HG02970 (cell line): Measurements from ENCODE around the gene PPP1R8.
"Not testable (repeated sequence)": the region's sequence is repeated elsewhere in the genome, so short reads cannot be mapped to it uniquely, and the experiment has no call there.

Source experiments
- ATAC-seq: cut with Tn5 transposase; IDR thresholded peaks from one replicate; pipeline ENCODE4 v1.9.1; 2021; ENCODE audit warnings: mild to moderate bottlenecking, moderate library complexity, moderate number of reproducible peaks; ENCODE audit not compliant: unreplicated experiment, low FRiP score

PPP1R8 gene

DNA sequence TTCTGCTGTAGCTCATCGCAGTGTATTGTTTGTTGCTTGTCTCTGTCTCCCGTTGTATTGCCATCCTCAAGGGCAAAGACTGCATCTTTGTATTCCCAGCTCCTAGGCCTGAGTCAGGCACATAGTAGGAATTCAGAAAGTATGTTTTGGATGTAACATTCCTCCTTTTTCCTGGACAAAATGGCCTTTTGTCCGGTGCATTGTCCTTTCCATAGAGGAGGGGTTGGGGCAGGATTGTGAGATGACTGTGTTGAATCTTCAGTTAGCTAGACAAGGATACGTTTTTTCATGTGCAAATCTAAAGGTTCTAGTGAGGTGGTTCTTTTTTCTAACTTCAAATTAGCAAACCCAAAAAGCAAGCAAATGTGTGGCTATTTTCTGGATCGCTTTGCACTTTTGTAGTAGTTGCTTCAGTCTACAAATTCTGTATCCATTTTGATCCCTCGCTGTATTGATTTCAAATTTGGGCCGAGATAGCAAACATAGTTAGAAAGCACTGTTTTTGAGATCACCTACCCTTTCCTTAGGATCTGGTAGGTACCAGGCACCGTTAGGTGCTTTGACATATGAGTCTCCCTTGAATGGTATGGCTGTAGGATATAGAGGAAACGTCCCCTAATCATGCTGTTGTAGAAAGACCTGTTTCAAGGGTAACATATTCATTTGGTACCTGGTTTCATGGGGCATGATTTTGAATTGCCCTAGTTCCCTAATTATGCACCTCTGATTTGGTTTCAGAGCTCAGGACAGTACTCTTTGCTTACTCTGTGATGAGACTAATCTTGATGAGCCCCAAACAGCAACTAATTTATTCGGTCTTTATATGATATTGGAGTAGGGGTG is 1.2 kb downstream of the PPP1R8 start:
- no peak for ATAC-seq

DNA sequence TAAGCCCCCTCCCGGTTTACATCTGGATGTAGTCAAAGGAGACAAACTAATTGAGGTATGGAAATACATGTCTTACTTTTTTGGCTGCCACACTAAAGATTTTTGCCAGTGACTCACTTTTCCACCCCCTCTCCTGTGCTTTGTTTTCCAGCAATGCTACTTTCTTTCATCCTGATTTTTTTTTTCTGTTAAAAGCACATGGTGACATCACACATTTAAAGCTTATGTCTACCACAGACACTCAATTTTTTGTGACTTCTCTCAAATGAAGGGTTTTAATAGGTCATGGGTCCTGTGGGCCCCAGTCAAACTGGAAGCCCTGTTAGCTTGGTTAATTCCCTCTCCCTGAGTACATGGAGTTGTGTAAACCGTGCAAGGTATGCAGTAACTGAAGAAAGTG is 2.2 kb downstream of the PPP1R8 start:
- no peak for ATAC-seq

DNA sequence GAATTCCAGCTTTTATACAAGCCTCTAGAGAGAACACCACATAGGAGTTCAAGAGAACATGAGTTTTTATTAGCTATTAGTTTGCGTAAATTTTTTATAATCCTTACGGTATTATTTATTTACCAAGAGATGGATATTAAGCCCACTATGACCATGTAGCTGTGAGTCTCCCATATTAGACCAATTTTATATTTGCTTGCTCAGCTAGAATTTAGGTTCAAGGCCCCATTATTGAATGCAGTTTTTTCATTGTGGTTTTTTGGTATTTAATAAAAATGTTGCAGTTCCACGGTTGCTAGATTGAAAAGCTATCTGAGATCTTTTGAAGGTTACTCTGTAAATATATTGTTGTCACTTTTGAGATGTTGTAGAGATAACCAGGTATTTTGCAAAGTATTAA is 2.9 kb downstream of the PPP1R8 start:
- no peak for ATAC-seq

DNA sequence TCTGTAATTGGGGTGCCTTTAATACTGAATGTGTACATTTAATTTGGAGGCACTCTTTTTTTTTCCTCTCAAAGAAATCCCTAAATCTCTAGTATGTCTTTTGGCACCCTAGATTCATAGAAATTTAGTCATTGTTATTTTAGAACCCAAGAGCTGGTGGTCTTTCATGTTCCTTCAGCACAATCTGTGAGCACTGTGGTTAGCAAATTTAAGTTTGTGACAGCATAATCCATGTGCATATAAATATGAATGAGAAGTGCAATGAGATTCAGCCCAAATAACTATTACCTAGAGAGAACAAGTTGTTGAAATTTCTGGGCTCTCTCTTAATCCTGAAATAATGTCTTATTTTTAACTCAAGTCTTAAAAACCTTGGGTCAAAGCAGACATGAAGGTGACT is 4.5 kb downstream of the PPP1R8 start:
- no peak for ATAC-seq

GRCh38 chr1:27835501-27835900 is 4.9 kb downstream of the PPP1R8 start:
- ATAC-seq = no peak

DNA sequence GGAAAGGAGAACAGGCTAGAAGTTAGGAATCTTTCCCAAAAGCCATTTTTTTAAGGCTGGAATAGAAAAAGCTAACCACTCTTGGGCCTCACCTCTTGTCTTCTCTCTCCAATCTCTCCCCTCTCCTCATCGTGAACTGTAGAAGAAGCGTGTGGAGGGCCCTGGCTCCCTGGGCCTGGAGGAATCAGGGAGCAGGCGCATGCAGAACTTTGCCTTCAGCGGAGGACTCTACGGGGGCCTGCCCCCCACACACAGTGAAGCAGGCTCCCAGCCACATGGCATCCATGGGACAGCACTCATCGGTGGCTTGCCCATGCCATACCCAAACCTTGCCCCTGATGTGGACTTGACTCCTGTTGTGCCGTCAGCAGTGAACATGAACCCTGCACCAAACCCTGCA is 19.4 kb downstream of the PPP1R8 start:
- ATAC-seq = no peak

- no peak for ATAC-seq
These were observed 24.5 kb downstream of the PPP1R8 start for GRCh38 chr1:27855085-27855484.

- no peak for ATAC-seq
These were observed 26.2 kb downstream of the PPP1R8 start for GRCh38 chr1:27856561-27857343.

- ATAC-seq = not testable (repeated sequence)
These were observed 27.0 kb downstream of the PPP1R8 start for GRCh38 chr1:27857552-27857951.

GRCh38 chr1:27858072-27858948 is 27.7 kb downstream of the PPP1R8 start:
- ATAC-seq = no peak

GRCh38 chr1:27858949-27859576 is 28.5 kb downstream of the PPP1R8 start:
- no peak for ATAC-seq

- ATAC-seq = no peak
These were observed 30.9 kb downstream of the PPP1R8 start for GRCh38 chr1:27861436-27861835.

GRCh38 chr1:27862004-27862403 is 31.4 kb downstream of the PPP1R8 start:
- ATAC-seq = no peak

DNA sequence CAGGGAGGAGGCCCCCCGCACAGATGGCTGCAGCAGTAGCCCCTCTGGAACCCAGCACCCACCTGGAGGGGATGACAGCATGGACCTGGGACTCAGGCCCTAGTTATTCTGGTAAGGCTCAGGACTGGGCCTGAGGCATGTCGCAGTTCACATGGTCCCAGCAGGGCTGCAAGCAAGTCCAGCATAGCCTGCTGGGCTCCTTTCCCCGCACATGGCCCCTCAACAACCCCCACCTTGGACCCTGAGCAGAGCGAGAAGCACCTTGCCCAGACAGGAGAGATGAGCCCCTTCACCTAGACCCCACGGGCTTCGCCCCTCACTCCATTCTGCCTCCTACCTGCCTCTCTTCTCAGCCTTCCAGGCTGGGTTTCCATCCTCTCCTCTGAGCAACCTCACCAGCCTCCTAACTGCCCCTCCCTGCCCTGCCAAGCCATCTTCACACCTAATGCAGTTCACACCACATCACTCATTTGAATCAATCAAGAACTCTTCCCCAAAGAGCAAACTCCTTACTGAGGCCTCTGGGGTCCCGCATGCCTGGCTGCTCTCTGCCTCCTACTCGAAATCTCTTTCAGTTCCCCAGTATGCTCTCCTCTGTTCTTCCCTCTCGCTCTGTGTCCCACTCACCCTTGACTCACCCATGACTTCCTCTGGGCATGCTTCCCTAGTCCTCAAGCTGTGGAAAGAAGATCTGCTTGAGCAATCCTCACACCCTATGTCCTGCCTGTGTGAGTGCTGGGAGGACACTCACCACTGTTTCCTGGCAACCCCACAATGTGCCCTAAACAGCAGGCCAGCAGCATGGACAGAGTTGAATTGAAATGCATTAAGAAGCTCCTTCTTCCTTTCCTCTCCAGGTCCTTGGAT is 32.3 kb downstream of the PPP1R8 start:
- ATAC-seq = no peak

DNA sequence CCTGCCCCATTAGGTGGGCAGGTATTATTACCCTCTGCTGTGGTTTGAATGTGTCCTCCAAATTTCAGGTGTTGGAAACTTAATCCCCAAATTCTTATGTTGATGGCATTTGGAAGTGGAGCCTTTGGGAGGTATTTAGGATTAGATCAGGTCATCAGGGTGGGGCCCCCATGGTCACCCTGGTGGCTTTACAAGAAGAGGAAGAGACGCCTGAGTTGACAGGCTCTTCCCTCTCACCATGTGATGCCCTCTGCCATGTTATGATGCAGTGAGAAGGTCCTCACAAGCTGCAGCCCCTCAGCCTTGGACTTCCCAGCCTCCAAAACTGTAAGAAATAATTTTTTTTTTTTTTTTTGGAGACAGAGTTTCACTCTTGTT is 32.9 kb downstream of the PPP1R8 start:
- ATAC-seq = no peak

GRCh38 chr1:27864264-27864895 is 33.8 kb downstream of the PPP1R8 start:
- ATAC-seq = no peak

GRCh38 chr1:27865821-27866220 is 35.2 kb downstream of the PPP1R8 start:
- no peak for ATAC-seq

DNA sequence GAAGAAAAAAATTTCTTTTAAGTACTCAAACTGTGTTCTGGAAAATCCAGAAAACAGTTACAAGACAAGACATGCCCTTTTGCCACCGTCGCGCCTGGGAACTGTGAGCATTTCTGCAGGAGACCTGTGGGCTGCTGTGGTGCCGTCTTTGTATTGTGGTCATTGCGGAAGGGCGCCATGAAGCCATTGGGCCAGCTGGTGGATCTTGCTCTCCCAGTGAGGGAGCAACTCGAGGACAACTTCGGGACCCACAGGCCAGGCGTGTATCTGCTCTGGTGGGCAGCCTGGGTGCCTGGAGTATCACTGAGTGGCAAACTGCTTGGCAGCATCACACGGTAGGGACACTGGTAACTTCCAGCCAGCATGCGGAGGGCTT is 38.0 kb downstream of the PPP1R8 start:
- ATAC-seq = no peak
